NB4 (cell line): Measurements from ENCODE around the gene CIDEA.

Source experiments
- DNase-seq: peaks from one replicate; pipeline ENCODE4 v3.0.0; 2010; ENCODE audit warnings: low read depth
- H3K4me3 ChIP-seq: one replicate; pipeline ENCODE4 v1.5.1; 2011; ENCODE audit warnings: mild to moderate bottlenecking, low read depth, low read length, moderate library complexity
- CTCF ChIP-seq: IDR thresholded peaks from one replicate; pipeline ENCODE4 v1.5.1; 2012; ENCODE audit warnings: low read depth, low read length
- MYC ChIP-seq: IDR thresholded peaks from 2 replicates; pipeline ENCODE4 v1.6.1; 2011; ENCODE audit warnings: low read depth, low read length
- POLR2A ChIP-seq: IDR thresholded peaks from 2 replicates; pipeline ENCODE4 v1.6.1; 2011; ENCODE audit warnings: mild to moderate bottlenecking; ENCODE audit not compliant: insufficient read length; ENCODE audit errors: extremely low read depth
- TF ChIP-seq, protein P1 (sequence below): IDR thresholded peaks from 2 replicates; pipeline ENCODE4 v1.6.1; 2011; ENCODE audit warnings: low read depth, low read length

CIDEA gene

DNA sequence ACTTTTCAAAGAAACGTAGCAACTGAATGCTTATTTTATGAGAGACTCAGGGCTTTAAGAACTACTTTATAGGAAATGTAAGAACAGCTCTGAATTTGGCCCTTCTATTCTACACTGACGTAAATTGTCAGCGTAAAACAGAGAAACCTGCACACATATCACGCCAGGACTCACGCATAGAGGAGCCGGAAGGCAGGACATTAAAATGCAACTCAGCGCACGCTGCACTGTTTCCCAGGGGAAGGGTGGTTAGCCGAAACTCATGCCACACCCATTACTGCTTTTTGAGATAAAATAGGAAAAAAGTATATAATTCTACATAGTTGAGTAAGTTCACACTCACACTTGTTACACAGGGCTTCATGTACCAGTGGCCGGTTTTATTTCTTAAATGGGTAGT is 61.3 kb downstream of the CIDEA start:
- DNase-seq, result no peak
- no peak overlapping the region for H3K4me3 ChIP-seq
- TF ChIP-seq POLR2A (no peak), CTCF (no peak)
- TF ChIP-seq, protein P1, sequence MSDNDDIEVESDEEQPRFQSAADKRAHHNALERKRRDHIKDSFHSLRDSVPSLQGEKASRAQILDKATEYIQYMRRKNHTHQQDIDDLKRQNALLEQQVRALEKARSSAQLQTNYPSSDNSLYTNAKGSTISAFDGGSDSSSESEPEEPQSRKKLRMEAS, result no peak

GRCh38 chr18:12315911-12316310 is 61.8 kb downstream of the CIDEA start:
- H3K4me3 ChIP-seq, result no peak overlapping the region
- no peak for TF ChIP-seq POLR2A
- TF ChIP-seq CTCF, result no peak
- no peak for TF ChIP-seq MYC
- TF ChIP-seq, protein P1, result no peak
- DNase-seq, result no peak

DNA sequence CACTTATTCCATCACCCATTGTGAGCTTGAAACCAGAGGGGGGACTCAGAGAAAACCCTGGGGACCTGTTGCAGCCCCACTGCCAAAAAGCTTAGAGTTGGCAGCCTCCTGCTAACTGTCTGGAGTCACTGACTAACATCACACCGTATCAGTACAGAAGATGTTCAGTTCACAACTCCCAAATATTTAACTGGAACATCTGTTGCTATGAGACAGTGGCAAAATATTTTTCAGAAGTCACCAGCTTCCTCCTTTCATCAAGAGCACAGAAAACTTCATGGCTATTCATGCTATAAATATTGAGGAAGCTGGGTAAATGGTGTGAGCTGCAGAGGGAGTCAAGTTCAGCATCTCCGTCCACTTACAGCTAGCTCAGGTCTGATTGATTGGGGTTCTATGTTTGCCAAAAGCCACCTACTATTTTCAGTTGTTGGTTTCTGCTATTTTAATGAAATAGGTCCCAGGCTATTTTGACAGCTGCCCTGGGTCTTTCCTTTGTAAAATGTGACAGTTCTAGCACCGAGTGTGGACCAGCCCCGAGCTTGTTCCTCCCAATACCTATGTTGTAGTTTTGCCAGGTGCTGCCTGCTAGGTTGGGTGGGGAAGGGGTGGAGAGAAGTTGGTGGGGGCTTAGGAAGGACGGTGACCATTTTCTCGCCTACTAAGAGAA is 63.6 kb downstream of the CIDEA start:
- DNase-seq, result peak; percentile 50
- no peak for TF ChIP-seq MYC
- TF ChIP-seq, protein P1, result no peak
- no peak for TF ChIP-seq POLR2A
- no peak for TF ChIP-seq CTCF
- H3K4me3 ChIP-seq, result no peak overlapping the region

DNA sequence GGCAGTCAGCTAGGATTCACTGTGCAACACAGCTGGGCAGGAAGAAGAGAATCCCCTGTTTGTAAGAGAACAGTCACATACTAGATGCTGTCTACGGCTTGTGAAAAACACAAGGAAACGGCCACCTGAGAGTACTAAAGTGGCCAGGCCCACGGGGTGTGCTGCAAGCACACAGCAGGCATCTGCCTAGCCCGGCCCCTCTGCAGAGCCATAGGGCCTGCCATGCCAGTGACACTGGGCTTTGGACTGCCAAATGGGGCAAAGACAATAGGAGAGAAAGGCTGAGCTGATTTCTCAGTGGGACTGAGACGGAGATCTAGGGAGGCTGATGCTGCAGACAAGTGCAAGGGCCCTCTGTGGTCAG is 64.2 kb downstream of the CIDEA start:
- no peak overlapping the region for H3K4me3 ChIP-seq
- no peak for DNase-seq
- TF ChIP-seq POLR2A, result no peak
- no peak for TF ChIP-seq MYC
- TF ChIP-seq, protein P1, result no peak
- no peak for TF ChIP-seq CTCF

DNA sequence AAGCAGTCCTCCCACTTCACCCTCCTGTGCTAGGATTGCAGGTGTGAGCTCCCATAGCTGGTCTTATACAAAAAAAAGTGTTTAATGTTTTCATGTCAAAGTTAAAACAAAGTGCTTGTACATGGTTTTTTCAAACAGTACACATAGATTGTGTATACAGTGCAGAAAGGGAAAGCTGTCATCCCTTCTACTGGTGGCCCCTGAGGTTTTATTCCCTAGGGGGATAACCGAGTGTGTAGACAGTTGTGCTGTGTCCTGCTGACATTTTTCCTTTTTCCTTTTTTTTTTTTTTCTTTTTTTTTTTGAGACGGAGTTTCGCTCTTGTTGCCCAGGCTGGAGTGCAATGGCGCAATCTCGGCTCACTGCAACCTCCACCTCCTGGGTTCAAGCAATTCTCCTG is 64.7 kb downstream of the CIDEA start:
- TF ChIP-seq MYC (no peak), CTCF (no peak), POLR2A (no peak)
- TF ChIP-seq, protein P1, result no peak
- no peak for DNase-seq
- H3K4me3 ChIP-seq, result no peak overlapping the region
